HG03354 (cell line): Measurements from ENCODE around the gene TULP3.

Experiments
- ATAC-seq: cut with Tn5 transposase; IDR thresholded peaks from one replicate; pipeline ENCODE4 v1.9.1; 2021; ENCODE audit warnings: mild to moderate bottlenecking; ENCODE audit not compliant: unreplicated experiment, poor library complexity, severe bottlenecking

The TULP3 gene

GRCh38 chr12:2923057-2923456 lies 32.4 kb downstream of the TULP3 start:
- ATAC-seq: no peak

- ATAC-seq: no peak
Measured at GRCh38 chr12:2924019-2924418, 33.3 kb downstream of the TULP3 start.

GRCh38 chr12:2925322-2925995 lies 34.8 kb downstream of the TULP3 start:
- ATAC-seq: no peak

- no peak for ATAC-seq
Measured at GRCh38 chr12:2930865-2931264, 40.2 kb downstream of the TULP3 start.

GRCh38 chr12:2933586-2933985 lies 42.9 kb downstream of the TULP3 start:
- ATAC-seq: no peak

- ATAC-seq: no peak
Measured at GRCh38 chr12:2934371-2934770, 43.7 kb downstream of the TULP3 start.

GRCh38 chr12:2936301-2936700 lies 45.6 kb downstream of the TULP3 start:
- no peak for ATAC-seq

GRCh38 chr12:2937500-2937899 lies 46.8 kb downstream of the TULP3 start:
- no peak for ATAC-seq

- ATAC-seq: no peak
Measured at GRCh38 chr12:2939191-2939590, 48.5 kb downstream of the TULP3 start.

GRCh38 chr12:2940564-2940963 lies 49.9 kb downstream of the TULP3 start:
- no peak for ATAC-seq

GRCh38 chr12:2941524-2941923 lies 50.8 kb downstream of the TULP3 start:
- ATAC-seq: no peak

GRCh38 chr12:2944401-2945047 lies 53.8 kb downstream of the TULP3 start:
- no peak for ATAC-seq

- no peak for ATAC-seq
Measured at GRCh38 chr12:2949411-2949810, 58.7 kb downstream of the TULP3 start.

GRCh38 chr12:2955888-2956287 lies 65.2 kb downstream of the TULP3 start:
- ATAC-seq: no peak

GRCh38 chr12:2957816-2958431 lies 67.2 kb downstream of the TULP3 start:
- no peak for ATAC-seq

GRCh38 chr12:2958432-2959191 lies 67.9 kb downstream of the TULP3 start:
- no peak for ATAC-seq

- no peak for ATAC-seq
Measured at GRCh38 chr12:2959192-2959504, 68.5 kb downstream of the TULP3 start, which contains the start of gene TEAD4. Gene TEAD4, plus strand, starts transcription at chr12:2959397.

GRCh38 chr12:2959505-2960389 lies 69.1 kb downstream of the TULP3 start:
- ATAC-seq: no peak

- no peak for ATAC-seq
Measured at GRCh38 chr12:2960390-2960956, 69.8 kb downstream of the TULP3 start.
